Suppressor macrophage (primary cell): ENCODE data around the gene BLM.

Experiments used
- DNase-seq, 4 experiments: peaks; one replicate each; pipeline ENCODE4 v3.0.0-alpha.2; 2020 to 2022

The BLM gene

GRCh38 chr15:90691982-90692773 is 25.0 kb upstream of the BLM start:
- DNase-seq: no peak

DNA sequence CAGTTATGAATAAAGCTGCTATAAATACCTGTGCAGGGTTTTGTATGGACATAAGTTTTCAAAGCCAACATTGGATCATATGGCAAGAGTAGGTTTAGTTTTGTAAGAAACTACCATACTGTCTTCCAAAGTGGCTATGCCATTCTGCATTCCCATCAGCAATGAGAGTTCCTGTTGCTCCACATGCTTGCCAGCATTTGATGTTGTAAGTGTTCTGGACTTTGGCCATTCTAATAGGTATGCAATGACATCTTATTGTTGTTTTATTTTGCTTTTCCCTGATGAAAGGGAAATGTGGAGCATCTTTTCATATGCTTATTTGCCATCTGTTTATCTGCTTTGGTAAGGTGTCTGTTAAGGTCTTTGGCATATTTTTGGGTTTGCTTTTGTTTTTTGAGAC is 22.2 kb upstream of the BLM start:
- no peak for DNase-seq

- DNase-seq: no peak
These were observed 20.0 kb upstream of the BLM start for GRCh38 chr15:90697175-90697574.

DNA sequence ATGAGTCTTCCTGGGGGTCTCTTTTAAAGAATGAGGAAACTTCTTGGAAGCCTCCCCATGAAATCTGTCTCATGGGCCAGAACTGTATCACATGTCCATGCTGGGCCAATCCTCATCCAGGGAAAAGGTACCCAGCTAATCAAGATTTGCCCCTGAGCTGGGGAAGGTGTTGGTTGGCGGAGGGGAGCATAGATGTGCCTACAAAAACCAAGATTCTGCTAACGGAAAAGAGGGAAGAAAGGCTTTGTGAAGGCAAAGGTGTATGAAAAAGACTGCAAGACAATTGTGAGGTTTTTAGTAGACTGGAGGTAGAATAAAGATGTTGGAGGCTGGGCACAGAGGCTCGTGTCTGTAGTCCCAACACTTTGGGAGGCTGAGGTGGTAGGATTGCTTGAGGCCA is 18.5 kb upstream of the BLM start:
- no peak for DNase-seq

GRCh38 chr15:90701048-90701447 is 16.1 kb upstream of the BLM start:
- DNase-seq: peak; percentile 32 to 78 (median 56)

- DNase-seq: peak; percentile 74 to 87 (median 82)
These were observed 15.1 kb upstream of the BLM start for GRCh38 chr15:90701880-90702630.

- no peak for DNase-seq
These were observed 13.7 kb upstream of the BLM start for GRCh38 chr15:90703455-90703854.

DNA sequence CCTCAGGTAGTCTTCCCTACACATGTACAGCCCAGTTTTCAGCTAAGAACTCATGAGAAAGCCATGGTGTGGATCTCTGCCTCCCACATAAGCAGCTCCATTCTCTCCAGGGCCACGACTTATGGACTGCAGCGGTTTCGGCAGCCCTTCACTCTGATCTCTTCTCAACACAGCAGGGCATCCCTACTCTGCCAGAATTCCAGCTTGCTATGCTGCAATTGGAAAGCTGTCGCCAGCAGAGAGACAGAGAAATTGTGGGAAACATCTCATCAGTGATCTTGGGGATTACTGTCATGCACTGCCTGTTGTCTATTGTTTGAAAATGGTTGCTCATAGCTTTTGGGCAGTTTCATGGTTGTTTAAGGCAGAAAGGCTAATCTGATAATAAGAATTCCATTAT is 11.9 kb upstream of the BLM start:
- no peak for DNase-seq

DNA sequence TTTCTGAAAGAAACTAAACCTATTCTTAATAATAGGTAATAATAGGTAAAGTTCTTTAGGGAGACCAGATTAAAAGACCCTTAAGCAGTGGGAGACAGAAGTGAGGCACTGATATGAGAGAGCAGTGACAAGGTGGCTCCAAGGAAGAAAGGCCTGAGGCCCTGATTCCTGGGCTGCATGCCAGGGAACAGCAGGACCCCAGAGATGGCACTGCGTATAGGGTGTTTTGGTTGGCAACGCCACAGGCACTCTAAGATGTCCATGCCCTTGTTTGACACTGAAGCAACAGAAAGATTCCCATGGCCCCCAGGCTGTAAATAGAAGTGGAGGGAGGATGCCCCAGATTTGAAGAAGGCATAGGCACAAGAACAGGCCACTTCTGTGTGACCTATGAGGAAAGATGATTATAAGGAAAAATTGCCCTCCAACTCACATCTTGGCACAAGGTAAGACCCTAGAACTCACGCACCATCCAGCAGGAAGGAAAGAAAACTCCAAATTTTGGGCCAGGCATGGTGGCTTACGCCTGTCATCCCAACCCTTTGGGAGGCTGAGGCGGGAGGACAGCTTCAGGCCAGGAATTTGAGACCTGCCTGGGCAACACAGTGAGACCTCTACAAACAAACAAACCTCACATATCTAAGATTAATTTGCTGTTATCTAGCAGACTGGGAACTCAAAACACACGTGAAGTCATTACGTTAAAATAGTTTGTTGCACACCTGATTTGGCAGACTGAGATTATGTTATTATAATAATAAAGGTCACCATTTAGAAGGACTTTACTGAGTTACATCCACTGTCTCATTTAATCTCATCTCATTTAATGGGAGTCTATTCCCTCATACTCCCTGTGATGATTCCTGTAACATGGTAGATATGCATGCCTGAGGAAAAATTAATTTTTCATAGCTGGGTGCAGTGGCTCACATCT is 10.5 kb upstream of the BLM start:
- DNase-seq: no peak

- no peak for DNase-seq
These were observed 9.7 kb upstream of the BLM start for GRCh38 chr15:90707489-90707888.

GRCh38 chr15:90708516-90708915 is 8.6 kb upstream of the BLM start:
- DNase-seq: no peak

GRCh38 chr15:90709278-90709677 is 7.9 kb upstream of the BLM start:
- DNase-seq: no peak

- no peak for DNase-seq
These were observed 6.6 kb upstream of the BLM start for GRCh38 chr15:90710436-90711027.

DNA sequence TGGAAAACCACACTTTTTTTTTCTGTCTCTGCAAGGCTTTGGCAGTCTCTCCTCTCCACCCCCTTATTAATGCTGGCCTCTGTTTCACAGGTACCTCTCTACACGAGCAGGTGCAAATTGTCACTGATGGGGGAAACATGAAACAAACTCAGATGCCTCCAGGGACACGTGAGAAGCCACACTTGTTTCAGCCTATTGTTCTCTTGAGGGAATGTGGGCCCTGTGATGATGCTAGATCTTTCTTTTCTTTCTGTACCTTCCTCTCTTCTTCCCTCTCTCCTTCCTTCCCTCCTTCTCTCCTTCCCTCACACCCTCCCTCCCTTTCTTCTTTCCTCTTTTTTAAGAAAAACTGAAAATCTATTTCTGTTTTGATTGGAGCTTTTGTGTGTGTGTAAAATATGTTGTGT is 5.7 kb upstream of the BLM start:
- DNase-seq: no peak

DNA sequence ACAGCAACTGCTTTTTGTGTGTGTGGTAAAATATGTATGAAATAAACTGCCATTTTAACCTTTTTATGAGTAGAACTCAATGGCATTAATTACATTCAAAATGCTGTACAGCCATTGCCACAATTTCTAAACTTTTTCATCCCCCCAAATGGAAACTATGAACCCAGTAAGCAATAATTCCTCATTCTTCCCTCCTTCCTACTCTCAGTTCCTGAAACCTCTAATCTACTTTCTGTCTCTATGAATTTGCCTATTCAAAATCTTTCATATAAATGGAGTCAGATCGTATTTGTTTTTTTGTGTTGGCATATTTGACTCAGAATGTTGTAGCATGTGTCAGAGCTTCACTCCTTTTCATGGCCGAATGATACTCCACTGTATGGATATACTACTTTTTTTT is 5.3 kb upstream of the BLM start:
- DNase-seq: peak in 2 of 4 experiments; percentile 54

- DNase-seq: no peak
These were observed 4.1 kb upstream of the BLM start for GRCh38 chr15:90713081-90713480.

DNA sequence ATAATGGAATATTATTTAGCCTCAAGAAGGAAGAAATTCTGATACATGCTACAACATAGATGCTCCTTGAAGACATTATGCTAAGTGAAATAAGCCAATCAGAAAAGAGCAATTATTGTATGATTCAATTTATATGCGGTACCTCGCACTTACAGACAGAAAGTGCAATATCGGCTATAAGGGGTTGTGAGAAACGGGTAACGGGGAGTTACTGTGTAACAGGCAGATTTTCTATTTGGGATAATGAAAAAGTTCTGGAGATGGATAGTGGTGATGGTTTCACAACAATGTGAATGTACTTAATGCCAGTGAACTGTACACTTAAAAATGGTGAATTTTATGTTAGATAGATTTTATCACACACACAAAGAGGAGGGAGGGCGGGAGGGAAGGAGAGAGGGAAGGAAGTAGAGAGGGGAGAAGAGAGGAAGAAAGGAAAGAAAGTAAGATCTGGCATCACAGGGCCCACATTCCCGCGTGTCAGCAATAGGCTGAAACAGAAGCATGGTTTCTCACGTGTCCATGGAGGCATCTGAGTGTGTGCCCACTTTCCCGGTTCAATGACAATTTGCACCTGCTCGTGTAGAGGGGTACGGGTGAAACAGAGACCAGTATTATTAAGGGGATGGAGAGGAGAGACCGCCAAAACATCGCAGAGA is 700 bp upstream of the BLM start:
- DNase-seq: no peak

GRCh38 chr15:90718232-90718631 is 1.1 kb downstream of the BLM start:
- DNase-seq: no peak

- no peak for DNase-seq
These were observed 3.0 kb downstream of the BLM start for GRCh38 chr15:90720131-90720530.

GRCh38 chr15:90729261-90729660 is 12.1 kb downstream of the BLM start:
- DNase-seq: peak; percentile 11 to 48 (median 40)

GRCh38 chr15:90730290-90730689 is 13.1 kb downstream of the BLM start:
- DNase-seq: no peak

GRCh38 chr15:90735923-90736322 is 18.8 kb downstream of the BLM start:
- DNase-seq: no peak
